A673 (cell line): ENCODE data around the gene MFSD6.

Source experiments
- CTCF ChIP-seq: fragments of 300-800, 200-600 bp; sonication (generic); conservative IDR thresholded peaks from 2 replicates; pipeline ENCODE4 v1.5.1; 2017; ENCODE audit warnings: low read depth, mild to moderate bottlenecking, antibody characterized with exemption, low read length, moderate library complexity, mixed read lengths
- EZH2 ChIP-seq: fragments of 200-600 bp; sonication (generic); IDR thresholded peaks from 2 replicates; pipeline ENCODE4 v1.6.1; 2017; ENCODE audit warnings: borderline replicate concordance, low read depth, mild to moderate bottlenecking, mixed read lengths, antibody characterized with exemption, low read length; ENCODE audit not compliant: poor library complexity, severe bottlenecking

GRCh38 chr2:190497428-190497827, 89.3 kb downstream of the MFSD6 start:
- TF ChIP-seq CTCF (no peak), EZH2 (no peak)
